Esophagus muscularis mucosa (tissue), 4 donors: ENCODE results near the gene PACSIN3. TPM values are rescaled to one million over a fixed set of nuclear protein-coding genes. Genes with fewer than 3 reads are reported as not detected.

Experiments
- DNase-seq: peaks from one replicate; pipeline ENCODE4 v3.0.0-alpha.2; 2017; ENCODE audit errors: extremely low spot score
- H3K27ac ChIP-seq, 4 donors: fragments of 200-600 bp; sonication (generic); replicated peaks in 1 of 4; 1 replicate in 3 of 4; 2 replicates in 1 of 4; pipeline ENCODE4 v1.5.1; 2016 to 2019; ENCODE audit warnings: mild to moderate bottlenecking in 1 of 4
- H3K27me3 ChIP-seq, 4 donors: fragments of 200-600 bp; sonication (generic); one replicate each; pipeline versions ENCODE4 v1.5.1 to v1.6.0; 2016 to 2019
- H3K36me3 ChIP-seq, 4 donors: fragments of 200-600 bp; sonication (generic); one replicate each; pipeline ENCODE4 v1.5.1; 2016 to 2019
- H3K4me1 ChIP-seq, 4 donors: fragments of 200-600 bp; sonication (generic); one replicate each; pipeline ENCODE4 v1.5.1; 2016 to 2019
- H3K4me3 ChIP-seq, 4 donors: fragments of 200-600 bp; sonication (generic); 1 replicate in 2 of 4; 2 replicates in 2 of 4; pipeline ENCODE4 v1.5.1; 2016 to 2019; ENCODE audit warnings: mild to moderate bottlenecking in 4 of 4, moderate library complexity in 1 of 4
- H3K9me3 ChIP-seq, 4 donors: fragments of 200-600 bp; sonication (generic); 1 replicate in 3 of 4; 2 replicates in 1 of 4; pipeline ENCODE4 v1.5.1; 2016 to 2019
- CTCF ChIP-seq, 3 experiments: fragments of 200-600 bp in 2 of 3; fragments of 450-650 bp in 1 of 3; sonication (generic) in 2 of 3; IDR thresholded peaks; one replicate each; pipeline ENCODE4 v1.5.1; 2017 to 2019; ENCODE audit warnings: antibody characterized with exemption in 3 of 3, mild to moderate bottlenecking in 2 of 3, moderate library complexity in 1 of 3
- EP300 ChIP-seq: sonication (generic); formaldehyde crosslinking; IDR thresholded peaks from one replicate; pipeline ENCODE4 v1.6.1; 2017; ENCODE audit warnings: antibody characterized with exemption
- POLR2A ChIP-seq: fragments of 450-650 bp; IDR thresholded peaks from one replicate; pipeline ENCODE4 v1.6.1; 2017; ENCODE audit warnings: antibody characterized with exemption, moderate library complexity, mild to moderate bottlenecking, low read depth
- POLR2AphosphoS5 ChIP-seq, 2 donors: sonication (generic); formaldehyde crosslinking; IDR thresholded peaks; one replicate each; pipeline ENCODE4 v1.6.1; 2017; ENCODE audit warnings: antibody characterized with exemption in 2 of 2
- WGBS: methylation state at CpG from one replicate; pipeline ENCODE4 v1.1.5; 2018; 5-methylcytosine and 5-hydroxymethylcytosine counted together
- intact Hi-C: fragments of 100-400 bp; cut with DNase I; formaldehyde crosslinking; loops from one replicate; pipeline ENCODE4 v1.15.1; 2023
- small RNA-seq, 3 donors: library from RNA; depleted of rRNA; stranded (forward); fragments of <200 nt; gene quantifications; one replicate each; pipeline ENCODE3, GENCODE V24; 2016
- total RNA-seq, 4 donors: library from RNA; depleted of rRNA; stranded (reverse); fragments of >200 nt; gene quantifications; one replicate each; pipeline versions ENCODE4 v1.1.0 to v1.2.1, GENCODE V29; 2016

PACSIN3 gene
- total RNA-seq, 4 donors from 2014 or later, result 43.6 to 89.9 (median 56.0) TPM

DNA sequence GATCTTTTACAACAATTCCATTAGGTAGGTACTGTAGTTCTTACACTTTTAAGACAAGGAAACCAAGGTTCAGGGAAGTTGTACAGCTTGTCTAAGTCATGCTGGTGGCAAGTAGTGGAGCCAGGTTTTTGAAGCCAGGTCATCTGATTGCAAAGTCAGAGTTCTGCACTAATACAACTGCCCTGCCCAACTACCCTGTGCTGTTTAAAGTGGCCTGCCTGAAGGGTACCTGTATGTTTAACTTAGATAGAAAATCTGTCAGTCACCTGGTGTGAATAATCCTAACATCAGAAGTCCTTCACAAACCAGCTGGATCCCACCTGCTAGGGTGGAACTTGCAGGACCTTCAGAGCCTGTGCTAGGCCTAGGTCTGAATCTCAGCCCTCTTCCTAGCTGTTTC lies 53.7 kb downstream of the PACSIN3 start:
- Histone ChIP-seq H3K36me3 (peaks cover 1 to 8% (median 5%) of the 10 kb centered on the region in 4 donors), H3K4me1 (no peaks in the 10 kb centered on the region), H3K27ac (no peak overlapping the region), H3K9me3 (no peaks in the 10 kb centered on the region), H3K4me3 (no peak overlapping the region), H3K27me3 (no peaks in the 10 kb centered on the region)
- intact Hi-C loops, result no loop called here
- TF ChIP-seq EP300 (no peak), CTCF (IDR thresholded peaks at IDR 0.05) (no peak), POLR2AphosphoS5 (IDR thresholded peaks at IDR 0.05) (no peak), POLR2A (no peak)
- no peak for DNase-seq

- no peak for DNase-seq
- Histone ChIP-seq H3K27ac (no peak overlapping the region), H3K27me3 (no peaks in the 10 kb centered on the region), H3K4me1 (no peaks in the 10 kb centered on the region), H3K9me3 (no peaks in the 10 kb centered on the region), H3K36me3 (no peaks in the 10 kb centered on the region), H3K4me3 (no peak overlapping the region)
- TF ChIP-seq POLR2AphosphoS5 (IDR thresholded peaks at IDR 0.05), result no peak
- 94% methylated on average over 2 of the region's 2 CpGs for WGBS
- intact Hi-C loops, result no loop called here
These were observed 55.1 kb downstream of the PACSIN3 start for GRCh38 chr11:47131136-47131535.

DNA sequence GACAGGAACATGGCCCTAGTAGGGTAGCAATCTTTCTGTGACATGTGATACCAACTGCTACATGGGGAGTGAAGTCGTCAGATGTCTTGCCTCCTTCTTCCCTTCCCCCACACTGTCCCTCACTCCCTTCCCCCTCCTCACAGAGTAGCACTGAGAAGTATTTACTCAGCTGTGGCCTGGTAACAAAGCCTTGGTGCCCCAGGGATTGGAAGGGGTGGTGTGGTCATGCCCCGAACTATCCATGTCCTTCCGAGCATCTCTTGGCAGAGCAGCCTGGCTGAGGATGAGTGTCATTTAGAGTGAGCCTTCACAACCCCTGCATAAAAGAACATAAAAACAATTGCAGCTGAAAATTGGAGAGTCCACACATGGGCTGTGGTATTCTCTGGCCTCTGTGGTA lies 55.7 kb downstream of the PACSIN3 start:
- no peaks in the 10 kb centered on the region for H3K9me3 ChIP-seq
- WGBS, result 79% methylated on average over 3 of the region's 3 CpGs
- H3K27me3 ChIP-seq, result no peaks in the 10 kb centered on the region
- no peak overlapping the region for H3K4me3 ChIP-seq
- TF ChIP-seq EP300 (no peak), POLR2AphosphoS5 (IDR thresholded peaks at IDR 0.05) (no peak)
- no peaks in the 10 kb centered on the region for H3K4me1 ChIP-seq
- H3K27ac ChIP-seq, result no peak overlapping the region
- no peaks in the 10 kb centered on the region for H3K36me3 ChIP-seq
- intact Hi-C loops, result no loop called here
- no peak for DNase-seq

Small RNA genes within 50 kb of the gene (small RNA-seq; reads per million reads assigned to genes)
- 0 to 0.34 (median 0) reads per million in 3 donors for gene MIR6745

Other genes starting within 250 kb of the PACSIN3 start
- gene CSTPP1, start 249.7 kb downstream of the PACSIN3 start, total RNA-seq, result 10 to 100 TPM; 13.3 to 26.4 (median 19.1) TPM
- gene ARFGAP2, start 9.6 kb downstream of the PACSIN3 start, total RNA-seq, result 100 to 1,000 TPM in 3 of 4 donors, 10 to 100 TPM in 1; 92.5 to 141 (median 120) TPM
- gene DDB2, start 28.5 kb upstream of the PACSIN3 start, total RNA-seq, result 10 to 100 TPM; 22.6 to 37.8 (median 25.4) TPM
- 10 to 100 TPM; 19.5 to 42.7 (median 28.6) TPM for gene ACP2, start 62.4 kb upstream of the PACSIN3 start, total RNA-seq
- 10 to 100 TPM; 14.5 to 26.2 (median 18.1) TPM for gene NR1H3, start 71.6 kb upstream of the PACSIN3 start, total RNA-seq
- 10 to 100 TPM; 27.8 to 35.4 (median 32.7) TPM for gene MADD, start 83.7 kb upstream of the PACSIN3 start, total RNA-seq
- under 1 TPM in 2 of 4 donors, not detected in 2; 0.06 to 0.17 TPM for gene MYBPC3, start 166.3 kb upstream of the PACSIN3 start, total RNA-seq
- gene SPI1, start 192.1 kb upstream of the PACSIN3 start, total RNA-seq, result 10 to 100 TPM; 17.6 to 34.6 (median 20.5) TPM
- 100 to 1,000 TPM in 2 of 4 donors, 10 to 100 TPM in 2; 91.9 to 251 (median 129) TPM for gene SLC39A13, start 222.2 kb upstream of the PACSIN3 start, total RNA-seq
- 100 to 1,000 TPM; 163 to 197 (median 182) TPM for gene PSMC3, start 240.0 kb upstream of the PACSIN3 start, total RNA-seq